Mammary epithelial cell (primary cell): ENCODE data around the gene BRINP1.

ENCODE experiments used
- CTCF ChIP-seq, 2 donors: IDR thresholded peaks in 1 of 2; conservative IDR thresholded peaks in 1 of 2; 2 replicates each; pipeline ENCODE4 v1.5.1; 2011 to 2012; ENCODE audit warnings: inconsistent platforms in 2 of 2, low read length in 2 of 2, mild to moderate bottlenecking in 2 of 2, control low read depth in 1 of 2, low read depth in 1 of 2; ENCODE audit not compliant: insufficient read depth in 1 of 2; ENCODE audit errors: extremely low read depth in 1 of 2
- EZH2 ChIP-seq: IDR thresholded peaks from 2 replicates; pipeline ENCODE4 v1.6.1; 2012; ENCODE audit warnings: low read length, inconsistent platforms, borderline replicate concordance

GRCh38 chr9:119368179-119368578 lies 1.1 kb downstream of the BRINP1 start:
- TF ChIP-seq CTCF (conservative IDR thresholded peaks at IDR 0.05 in 1 of 2, IDR thresholded peaks at IDR 0.05 in 1 of 2; ENCODE audit: extremely low read depth in 1 of 2, insufficient read depth in 1 of 2, low read depth in 1 of 2, low read length in 2 of 2) (no peak), EZH2 (no peak)
